GM12892 (cell line): ENCODE data around the gene CLDN6. TPM values are rescaled to one million over a fixed set of nuclear protein-coding genes. Genes with fewer than 3 reads are reported as not detected.

Experiments used
- DNase-seq: peaks from one replicate; pipeline ENCODE4 v3.0.0; 2011; ENCODE audit not compliant: insufficient read length
- FAIRE-seq: peaks from 2 replicates; lab custom pipeline; 2011; peaks lifted over from hg19 to GRCh38; lab: Jason Lieb, UNC
- POLR2A ChIP-seq: IDR thresholded peaks from 2 replicates; pipeline ENCODE4 v1.6.1; 2011; ENCODE audit warnings: low read depth, low read length, control low read depth
- POLR2AphosphoS5 ChIP-seq: IDR thresholded peaks from 2 replicates; pipeline ENCODE4 v1.6.1; 2011; ENCODE audit warnings: low read depth, low read length, control low read depth
- TAF1 ChIP-seq: IDR thresholded peaks from 2 replicates; pipeline ENCODE4 v1.6.1; 2011; ENCODE audit warnings: low read depth, mild to moderate bottlenecking, control low read depth, low read length, borderline replicate concordance
- polyA plus RNA-seq: library from polyadenylated mRNA; unstranded; fragments of >200 nt; gene quantifications from one replicate; pipeline ENCODE4 v1.2.1, GENCODE V29; 2012; ENCODE audit warnings: missing spikeins, inconsistent platforms; ENCODE audit not compliant: missing spikeins

The CLDN6 gene, protein sequence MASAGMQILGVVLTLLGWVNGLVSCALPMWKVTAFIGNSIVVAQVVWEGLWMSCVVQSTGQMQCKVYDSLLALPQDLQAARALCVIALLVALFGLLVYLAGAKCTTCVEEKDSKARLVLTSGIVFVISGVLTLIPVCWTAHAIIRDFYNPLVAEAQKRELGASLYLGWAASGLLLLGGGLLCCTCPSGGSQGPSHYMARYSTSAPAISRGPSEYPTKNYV
- not detected for polyA plus RNA-seq

DNA sequence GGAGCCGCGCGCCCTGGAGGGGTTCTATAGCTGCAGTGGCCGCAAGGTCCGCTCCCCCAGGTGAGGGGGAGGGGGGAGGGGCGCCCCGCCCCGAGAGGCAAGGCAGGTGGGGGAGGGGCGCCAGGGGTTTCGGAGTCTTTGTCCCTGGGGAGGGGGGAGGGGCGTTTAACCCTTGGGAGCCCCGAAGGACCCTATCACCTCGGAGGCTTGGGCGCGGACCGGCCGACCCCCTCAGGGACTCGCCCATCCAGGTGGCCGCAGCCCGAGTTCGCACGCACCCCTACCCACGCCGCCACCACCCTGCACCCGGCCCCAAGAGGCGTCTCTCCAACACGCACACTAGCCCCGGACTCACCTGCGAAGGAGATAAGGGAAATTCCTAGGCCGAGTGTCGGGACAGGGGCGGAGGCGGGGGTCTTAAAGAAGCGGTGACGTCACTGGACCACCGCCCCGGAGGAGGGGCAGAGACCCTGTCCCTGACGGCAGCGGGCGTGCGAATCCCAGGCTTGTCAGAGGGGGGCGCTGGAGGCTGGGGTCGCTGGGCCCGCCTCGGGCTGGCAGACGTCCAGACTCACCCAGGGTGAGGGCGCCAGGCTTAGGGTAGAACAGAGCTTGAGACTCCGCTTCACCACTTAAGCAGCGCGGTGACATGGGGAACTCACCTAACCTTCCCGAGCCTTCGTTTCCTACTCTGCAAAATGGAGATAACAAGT is at the start of gene CLDN6:
CLDN6 (minus strand) TSS at position 390 of the 713 bp plus-strand sequence. CDS start 2,162 bp downstream, outside the sequence.
- TF ChIP-seq POLR2AphosphoS5 (no peak), TAF1 (no peak), POLR2A (no peak)
- FAIRE-seq (no peak), DNase-seq (no peak)

DNA sequence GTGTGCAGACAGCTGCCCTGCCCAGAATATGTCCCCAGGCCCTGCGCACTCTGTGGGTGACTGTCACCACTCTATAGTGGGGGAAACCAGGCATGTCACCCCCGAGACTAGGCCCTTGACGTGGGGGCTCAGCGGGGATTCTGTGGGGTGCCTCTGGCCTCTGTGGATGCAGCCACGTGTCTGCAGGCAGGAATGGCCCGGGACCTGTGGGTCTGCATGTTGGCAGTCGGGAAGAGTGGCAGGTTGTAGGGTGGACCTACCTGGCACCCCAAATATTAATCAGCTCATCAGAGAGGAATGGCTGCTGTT is 48.4 kb upstream of the CLDN6 start:
- FAIRE-seq, result no peak
- no peak for DNase-seq
- TF ChIP-seq TAF1 (no peak), POLR2AphosphoS5 (no peak), POLR2A (no peak)

GRCh38 chr16:3065742-3066439 is 47.9 kb upstream of the CLDN6 start:
- TF ChIP-seq POLR2A, result no peak
- no peak for TF ChIP-seq TAF1
- no peak for TF ChIP-seq POLR2AphosphoS5

DNA sequence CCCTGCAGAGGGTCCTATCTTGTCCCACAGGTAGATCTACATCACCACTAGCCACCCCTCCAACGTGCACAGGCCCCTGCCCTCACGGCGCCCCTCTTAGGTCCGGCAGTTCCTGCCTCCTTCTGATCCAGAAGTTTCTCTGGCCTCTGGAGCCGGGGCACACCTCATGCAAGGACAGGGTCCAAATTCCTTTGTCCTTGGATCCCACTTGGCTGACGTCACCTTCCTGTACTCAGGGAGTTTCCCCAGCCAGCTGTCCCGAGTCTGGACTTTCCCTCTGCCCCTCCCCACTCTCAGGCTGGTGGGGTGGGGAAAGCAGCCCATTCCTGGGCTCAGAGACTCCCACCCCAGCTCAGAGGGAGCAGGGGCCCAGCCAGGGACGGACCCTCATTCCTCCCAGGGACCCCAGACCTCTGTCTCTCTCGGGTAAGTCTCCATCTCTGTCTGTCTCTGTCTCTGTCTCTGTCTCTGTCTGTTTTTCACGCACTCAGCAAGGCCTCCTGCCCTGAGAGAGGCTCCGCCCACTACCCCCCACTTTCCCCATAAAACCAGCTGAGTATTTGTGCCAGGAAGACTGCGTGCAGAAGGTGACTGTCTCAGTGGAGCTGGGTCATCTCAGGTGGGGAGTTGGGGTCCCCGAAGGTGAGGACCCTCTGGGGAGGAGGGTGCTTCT is 47.2 kb upstream of the CLDN6 start, which contains the start of gene IL32:
IL32 (plus strand) TSS at position 572 of the 673 bp plus-strand sequence. CDS start 172 bp downstream, outside the sequence.
- DNase-seq, result no peak
- TF ChIP-seq POLR2AphosphoS5 (no peak), POLR2A (peak; percentile 61; the same call in 1 of the 2 replicates)
- FAIRE-seq, result peak; percentile 73

More at GRCh38 chr16:3065742-3066439, 47.9 kb upstream of the CLDN6 start:
- no peak for DNase-seq
- peak; percentile 53 for FAIRE-seq

- DNase-seq (no peak), FAIRE-seq (no peak)
- TF ChIP-seq POLR2AphosphoS5 (no peak), POLR2A (no peak), TAF1 (no peak)
Observed at GRCh38 chr16:3063625-3064386, 45.8 kb upstream of the CLDN6 start.

DNA sequence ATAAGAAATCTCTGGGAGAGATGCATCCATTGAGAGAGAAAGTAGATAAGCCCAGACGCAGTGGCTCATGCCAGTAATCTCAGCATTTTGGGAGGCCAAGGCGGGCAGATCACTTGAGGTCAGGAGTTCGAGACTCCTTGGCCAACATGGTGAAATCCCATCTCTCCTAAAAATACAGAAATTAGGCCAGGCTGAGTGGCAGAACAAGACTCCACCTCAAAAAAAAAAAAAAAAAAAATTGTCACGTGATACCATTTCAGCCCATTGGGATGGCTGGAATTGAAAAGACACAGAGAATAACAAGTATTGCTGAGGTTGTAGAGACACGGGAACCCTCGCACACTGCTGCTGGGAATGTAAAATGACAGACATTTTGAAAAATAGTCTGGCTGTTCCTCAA is 44.6 kb upstream of the CLDN6 start:
- no peak for TF ChIP-seq POLR2AphosphoS5
- TF ChIP-seq POLR2A, result no peak
- no peak for TF ChIP-seq TAF1
- no peak for DNase-seq
- no peak for FAIRE-seq

- FAIRE-seq (no peak), DNase-seq (no peak)
- TF ChIP-seq TAF1 (no peak), POLR2A (no peak), POLR2AphosphoS5 (no peak)
Observed at GRCh38 chr16:3060339-3061127, 42.5 kb upstream of the CLDN6 start.

DNA sequence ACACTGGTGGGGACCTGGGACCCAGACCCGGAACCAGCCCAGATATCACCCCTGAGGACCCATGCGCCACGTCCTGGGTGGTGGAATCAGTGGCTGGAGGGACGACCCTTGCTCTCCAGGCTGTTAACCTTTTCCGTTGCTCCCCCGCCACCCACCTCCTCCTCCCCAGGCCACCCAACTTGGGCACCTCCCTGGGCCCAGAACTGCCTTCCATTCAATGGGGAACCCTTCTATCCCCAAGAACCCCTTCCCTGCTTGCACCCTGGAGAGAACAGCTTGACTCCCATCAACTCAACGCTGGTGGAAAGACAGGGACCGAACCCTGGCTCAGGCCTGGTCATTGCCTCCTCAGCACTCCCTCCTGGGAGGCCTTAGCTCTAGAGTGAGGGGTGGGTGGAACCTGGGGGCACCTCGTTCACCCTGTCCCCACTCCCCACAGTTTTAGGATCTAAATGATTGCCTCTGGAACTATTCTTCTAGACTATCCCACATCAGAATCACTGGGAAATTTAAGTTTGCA is 41.8 kb upstream of the CLDN6 start:
- FAIRE-seq, result no peak

DNA sequence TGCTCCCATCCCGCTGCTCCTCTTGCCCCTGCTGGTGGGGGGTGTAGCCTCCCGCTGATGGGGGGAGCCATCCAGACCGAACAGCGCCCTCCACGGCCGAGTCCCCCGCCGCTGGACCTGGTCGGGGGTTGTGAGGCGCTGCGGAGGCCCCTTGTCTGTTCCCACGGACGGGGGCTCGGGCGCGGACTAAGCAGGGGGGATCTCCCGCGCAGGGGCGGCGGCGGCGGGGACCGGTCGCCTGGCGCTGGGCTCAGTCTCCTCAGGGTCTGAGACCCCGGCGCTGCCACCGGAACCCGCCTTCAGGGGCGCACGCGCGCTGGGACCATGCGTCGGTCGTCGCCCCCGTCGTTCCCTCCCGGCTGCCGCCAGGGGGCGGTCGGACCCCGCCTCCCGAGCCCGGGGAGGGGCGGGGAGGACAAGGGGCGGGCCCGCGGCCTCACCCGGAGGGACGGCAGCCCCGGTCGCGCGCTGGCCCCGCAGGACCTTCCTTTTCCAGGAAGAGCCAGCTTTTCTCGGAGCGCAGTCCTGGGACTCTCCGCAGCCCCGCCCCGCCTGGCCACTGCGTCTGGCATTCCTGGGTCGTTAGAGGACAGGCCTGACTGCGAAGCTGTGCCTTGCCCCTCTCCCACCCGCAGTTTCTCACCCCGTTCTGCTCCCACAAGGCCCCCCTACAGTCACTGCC is 41.2 kb upstream of the CLDN6 start:
- FAIRE-seq, result peak; percentile 88
- DNase-seq, result peak; percentile 95
- TF ChIP-seq TAF1 (no peak), POLR2A (peak; percentile 40; the same call in 1 of the 2 replicates), POLR2AphosphoS5 (no peak)

More for the DNA sequence above, 41.8 kb upstream of the CLDN6 start:
- no peak for TF ChIP-seq POLR2AphosphoS5
- TF ChIP-seq POLR2A, result no peak
- TF ChIP-seq TAF1, result no peak
- no peak for DNase-seq
